Liver (tissue), 9 donors: Measurements from ENCODE around the gene CCDC178. TPM values are rescaled to one million over a fixed set of nuclear protein-coding genes. Genes with fewer than 3 reads are reported as not detected.
"Not testable (repeated sequence)": the region's sequence is repeated elsewhere in the genome, so short reads cannot be mapped to it uniquely, and the experiment has no call there.

Source experiments
- DNase-seq: peaks from one replicate; pipeline ENCODE4 v3.0.0-alpha.2; 2017; ENCODE audit warnings: low spot score
- H3K27ac ChIP-seq, 2 donors: one replicate each; pipeline ENCODE4 v1.7.0; 2013; ENCODE audit warnings: inconsistent platforms in 2 of 2, low read length in 2 of 2, control low read depth in 1 of 2, low read depth in 1 of 2, mild to moderate bottlenecking in 1 of 2
- H3K27me3 ChIP-seq, 4 donors: one replicate each; pipeline versions ENCODE4 v1.6.1 to v1.7.0; 2013; ENCODE audit warnings: low read length in 3 of 4, inconsistent platforms in 1 of 4, mild to moderate bottlenecking in 1 of 4, moderate library complexity in 1 of 4; ENCODE audit not compliant: control insufficient read depth in 4 of 4, insufficient read depth in 4 of 4
- H3K36me3 ChIP-seq, 4 donors: one replicate each; pipeline versions ENCODE4 v1.6.1 to v1.7.0; 2013; ENCODE audit warnings: low read length in 3 of 4, mild to moderate bottlenecking in 3 of 4, low read depth in 1 of 4, moderate library complexity in 1 of 4; ENCODE audit not compliant: control insufficient read depth in 4 of 4, insufficient read depth in 3 of 4
- H3K4me1 ChIP-seq, 4 donors: one replicate each; pipeline versions ENCODE4 v1.6.1 to v1.7.0; 2013; ENCODE audit warnings: low read length in 3 of 4, mild to moderate bottlenecking in 3 of 4, moderate library complexity in 1 of 4; ENCODE audit not compliant: control insufficient read depth in 4 of 4, insufficient read depth in 4 of 4
- H3K4me3 ChIP-seq, 3 donors: one replicate each; pipeline versions ENCODE4 v1.6.1 to v1.7.0; 2013; ENCODE audit warnings: low read length in 3 of 3, control low read depth in 1 of 3, low read depth in 1 of 3, mild to moderate bottlenecking in 1 of 3
- H3K9ac ChIP-seq, 2 donors: one replicate each; pipeline ENCODE4 v1.7.0; 2013; ENCODE audit warnings: low read length in 2 of 2, mild to moderate bottlenecking in 2 of 2, moderate library complexity in 2 of 2, control low read depth in 1 of 2, low read depth in 1 of 2
- H3K9me3 ChIP-seq, 4 donors: one replicate each; pipeline versions ENCODE4 v1.6.1 to v1.7.0; 2013; ENCODE audit warnings: low read length in 3 of 4; ENCODE audit not compliant: control insufficient read depth in 4 of 4
- ATF3 ChIP-seq: IDR thresholded peaks from 2 replicates; pipeline ENCODE4 v1.6.1; 2016; ENCODE audit warnings: antibody characterized with exemption
- CTCF ChIP-seq: fragments of 150-350 bp; IDR thresholded peaks from 2 replicates; pipeline ENCODE4 v1.5.1; 2017; ENCODE audit warnings: improper control_type of control experiment, low read depth, low read length; ENCODE audit not compliant: missing input control
- EGR1 ChIP-seq, 2 donors: IDR thresholded peaks; 2 replicates each; pipeline ENCODE4 v1.6.1; 2016 to 2018; ENCODE audit warnings: antibody characterized with exemption in 2 of 2, low read depth in 2 of 2
- FOXA1 ChIP-seq: IDR thresholded peaks from 2 replicates; pipeline ENCODE4 v1.6.1; 2016; ENCODE audit warnings: antibody characterized with exemption
- FOXA2 ChIP-seq: IDR thresholded peaks from 2 replicates; pipeline ENCODE4 v1.6.1; 2016; ENCODE audit warnings: antibody characterized with exemption
- GABPA ChIP-seq, 2 donors: IDR thresholded peaks in 1 of 2; conservative IDR thresholded peaks in 1 of 2; 2 replicates each; pipeline ENCODE4 v1.6.1; 2016; ENCODE audit warnings: antibody characterized with exemption in 2 of 2, mild to moderate bottlenecking in 1 of 2, moderate library complexity in 1 of 2
- HNF4A ChIP-seq, 2 donors: conservative IDR thresholded peaks; 2 replicates each; pipeline ENCODE4 v1.6.1; 2016; ENCODE audit warnings: antibody characterized with exemption in 2 of 2, mild to moderate bottlenecking in 2 of 2
- HNF4G ChIP-seq: IDR thresholded peaks from 2 replicates; pipeline ENCODE4 v1.6.1; 2016; ENCODE audit warnings: antibody characterized with exemption
- JUND ChIP-seq, 2 donors: IDR thresholded peaks; 2 replicates each; pipeline ENCODE4 v1.6.1; 2016; ENCODE audit warnings: antibody characterized with exemption in 2 of 2
- MAX ChIP-seq: IDR thresholded peaks from 2 replicates; pipeline ENCODE4 v1.6.1; 2016; ENCODE audit warnings: antibody characterized with exemption
- NR2F2 ChIP-seq: IDR thresholded peaks from 2 replicates; pipeline ENCODE4 v1.6.1; 2016; ENCODE audit warnings: antibody characterized with exemption
- RAD21 ChIP-seq, 2 donors: IDR thresholded peaks; 2 replicates each; pipeline ENCODE4 v1.6.1; 2016; ENCODE audit warnings: antibody characterized with exemption in 2 of 2, mild to moderate bottlenecking in 2 of 2
- REST ChIP-seq: IDR thresholded peaks from 2 replicates; pipeline ENCODE4 v1.6.1; 2016; ENCODE audit warnings: antibody characterized with exemption, mild to moderate bottlenecking
- RXRA ChIP-seq, 2 donors: IDR thresholded peaks; 2 replicates each; pipeline ENCODE4 v1.6.1; 2017 to 2018; ENCODE audit warnings: antibody characterized with exemption in 2 of 2, mild to moderate bottlenecking in 1 of 2
- SP1 ChIP-seq: IDR thresholded peaks from 2 replicates; pipeline ENCODE4 v1.6.1; 2018; ENCODE audit warnings: antibody characterized with exemption, mild to moderate bottlenecking
- YY1 ChIP-seq: IDR thresholded peaks from 2 replicates; pipeline ENCODE4 v1.6.1; 2016; ENCODE audit warnings: antibody characterized with exemption, mild to moderate bottlenecking
- ZBTB33 ChIP-seq: IDR thresholded peaks from 2 replicates; pipeline ENCODE4 v1.6.1; 2016; ENCODE audit warnings: antibody characterized with exemption
- WGBS: extraction: QIAGEN DNeasy Blood & Tissue Kit; methylation state at CpG from one replicate; pipeline ENCODE4 v1.1.7; 2013; 5-methylcytosine and 5-hydroxymethylcytosine counted together
- polyA plus RNA-seq, 2 donors: library from polyadenylated mRNA; stranded (reverse) in 1 of 2; unstranded in 1 of 2; fragments of 200-250 nt in 1 of 2; fragments of >200 nt in 1 of 2; fragmentation: Nextera tagmentation in 1 of 2; extraction: Ambion mirVana in 1 of 2; gene quantifications; one replicate each; pipeline versions ENCODE4 v1.2.1 to v1.2.3, GENCODE V29; 2013 to 2015
- total RNA-seq, 2 donors: library from RNA; depleted of rRNA; stranded (reverse); fragments of >200 nt; gene quantifications; one replicate each; pipeline ENCODE4 v1.2.3, GENCODE V29; 2014
- donor health status: healthy.
- donor health status: healthy.
- donor health status: healthy.
- donor health status: healthy.
- donor health status: healthy.

CCDC178 gene
- total and polyA plus RNA-seq, 4 donors, result not detected

GRCh38 chr18:33355263-33355662 is 85.3 kb downstream of the CCDC178 start:
- DNase-seq, result no peak
- no peak overlapping the region for H3K4me3 ChIP-seq
- 63% methylated on average over 1 of the region's 1 CpG for whole genome bisulfite sequencing
- no peaks in the 10 kb centered on the region for H3K27me3 ChIP-seq
- no peak overlapping the region for H3K27ac ChIP-seq
- no peaks in the 10 kb centered on the region for H3K36me3 ChIP-seq
- H3K9ac ChIP-seq, result no peak overlapping the region
- no peaks in the 10 kb centered on the region for H3K4me1 ChIP-seq
- TF ChIP-seq HNF4G (no peak), HNF4A (conservative IDR thresholded peaks at IDR 0.05) (no peak), RAD21 (IDR thresholded peaks at IDR 0.05) (no peak), NR2F2 (no peak), FOXA2 (no peak), GABPA (IDR thresholded peaks at IDR 0.05 in 1 of 2, conservative IDR thresholded peaks at IDR 0.05 in 1 of 2) (no peak), FOXA1 (no peak), EGR1 (IDR thresholded peaks at IDR 0.05; ENCODE audit: low read depth in 2 of 2) (no peak), MAX (no peak), CTCF (no peak), RXRA (IDR thresholded peaks at IDR 0.05) (no peak), ZBTB33 (no peak), YY1 (no peak), JUND (IDR thresholded peaks at IDR 0.05) (no peak), REST (no peak), SP1 (no peak), ATF3 (no peak)
- H3K9me3 ChIP-seq, result no peaks in the 10 kb centered on the region

- H3K4me3 ChIP-seq, result no peak overlapping the region
- H3K27me3 ChIP-seq, result no peaks in the 10 kb centered on the region
- H3K27ac ChIP-seq, result no peak overlapping the region
- H3K4me1 ChIP-seq, result no peaks in the 10 kb centered on the region
- no peaks in the 10 kb centered on the region for H3K36me3 ChIP-seq
- whole genome bisulfite sequencing, result 72% methylated on average over 2 of the region's 2 CpGs
- TF ChIP-seq CTCF (no peak), FOXA1 (no peak), ATF3 (no peak), JUND (IDR thresholded peaks at IDR 0.05) (no peak), EGR1 (IDR thresholded peaks at IDR 0.05; ENCODE audit: low read depth in 2 of 2) (no peak), RAD21 (IDR thresholded peaks at IDR 0.05) (no peak), MAX (no peak), YY1 (no peak), GABPA (IDR thresholded peaks at IDR 0.05 in 1 of 2, conservative IDR thresholded peaks at IDR 0.05 in 1 of 2) (no peak), RXRA (IDR thresholded peaks at IDR 0.05) (no peak)
- H3K9ac ChIP-seq, result no peak overlapping the region
- no peak for DNase-seq
- no peaks in the 10 kb centered on the region for H3K9me3 ChIP-seq
These were observed 90.3 kb downstream of the CCDC178 start for GRCh38 chr18:33350256-33350655.

- H3K36me3 ChIP-seq, H3K4me1 ChIP-seq, H3K9ac ChIP-seq, DNase-seq, H3K27me3 ChIP-seq, H3K27ac ChIP-seq, H3K4me3 ChIP-seq: not testable (repeated sequence)
- 69% methylated on average over 2 of the region's 2 CpGs for WGBS
- peaks cover 0 to 14% (median 3%) of the 10 kb centered on the region in 4 donors for H3K9me3 ChIP-seq
These were observed 100.8 kb downstream of the CCDC178 start for GRCh38 chr18:33339733-33340132.
